ENCODE data around the gene SEMA4D.
A peak's percentile ranks its signal among the peaks of the same experiment; 100 is the strongest.

SEMA4D gene

DNA sequence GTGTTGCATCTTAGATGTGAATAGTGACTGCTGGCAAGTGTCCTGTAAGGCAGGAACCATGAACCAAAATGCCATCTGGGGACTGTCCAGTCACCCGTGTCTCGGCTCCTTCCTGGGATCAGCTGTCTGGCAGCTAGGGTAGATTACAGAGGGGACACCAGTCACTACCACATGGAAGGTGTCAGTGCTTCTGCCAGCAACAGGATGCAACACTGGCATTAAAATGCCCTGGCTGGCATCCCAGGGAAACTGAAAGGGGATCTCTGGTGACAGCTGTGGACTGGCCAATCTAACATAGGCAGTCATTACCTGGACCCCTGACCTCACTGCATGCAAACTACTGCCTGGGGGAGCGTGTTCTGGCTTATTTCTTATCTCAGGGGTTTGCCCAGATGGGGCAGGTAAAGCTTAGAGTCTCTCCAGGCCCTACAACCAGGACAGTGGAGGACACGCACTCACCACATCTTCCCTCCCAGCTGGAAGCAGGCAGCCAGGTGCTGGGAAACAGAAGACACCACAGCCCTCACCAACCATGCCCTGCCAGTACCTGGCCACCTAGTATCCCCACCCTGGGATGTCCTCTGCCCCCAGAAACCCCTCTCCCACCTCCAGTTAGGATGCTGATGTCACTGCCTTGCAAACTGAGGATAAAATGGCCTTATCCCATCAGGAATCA lies 83.8 kb downstream of the SEMA4D start:
- Histone ChIP-seq H3K27me3 (ENCODE audit: control insufficient read depth, insufficient read depth, low read length, poor library complexity, severe bottlenecking) (no peaks in the 10 kb centered on the region), H3K4me3 (ENCODE audit: insufficient read depth, low read depth, low read length) (no peak overlapping the region), H3K27ac (ENCODE audit: insufficient read depth, low read depth, low read length, poor library complexity, severe bottlenecking) (no peak overlapping the region), H3K4me1 (ENCODE audit: control insufficient read depth, insufficient read depth, low read length) (peaks cover 37% of the 10 kb centered on the region), H3K36me3 (ENCODE audit: control insufficient read depth, insufficient read depth, low read length) (peaks cover 4% of the 10 kb centered on the region), H3K9me3 (ENCODE audit: control insufficient read depth, low read length) (peaks cover 4% of the 10 kb centered on the region)
- 92 to 95% methylated on average over 4 of the region's 4 CpGs for WGBS, 2 experiments

DNA sequence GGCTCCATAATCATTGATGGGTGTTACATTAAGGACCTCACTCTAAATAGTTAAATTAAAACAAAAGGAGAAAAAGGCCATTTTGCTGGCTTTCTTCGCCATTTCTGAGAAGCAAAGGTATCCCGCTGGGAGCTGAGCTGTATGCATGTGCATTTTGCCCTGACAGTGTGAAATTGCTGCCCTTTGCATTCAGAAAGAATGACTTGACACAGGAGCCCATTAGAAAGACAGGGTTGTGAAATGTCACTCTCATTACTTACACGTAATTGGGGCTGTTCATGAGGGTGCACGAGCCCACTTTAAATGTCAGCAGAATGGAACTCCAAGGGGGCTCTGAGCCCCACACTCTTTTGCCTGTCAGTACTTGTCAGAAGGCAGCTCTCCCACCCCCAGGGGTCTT lies 85.0 kb downstream of the SEMA4D start:
- peak overlapping the region; percentile 84 for H3K27ac ChIP-seq (ENCODE audit: insufficient read depth, low read depth, low read length, poor library complexity, severe bottlenecking)
- H3K9me3 ChIP-seq (ENCODE audit: control insufficient read depth, low read length), result peaks cover 4% of the 10 kb centered on the region
- H3K27me3 ChIP-seq (ENCODE audit: control insufficient read depth, insufficient read depth, low read length, poor library complexity, severe bottlenecking), result no peaks in the 10 kb centered on the region
- WGBS, 2 experiments, result 4% methylated on average over 4 of the region's 4 CpGs
- no peak overlapping the region for H3K4me3 ChIP-seq (ENCODE audit: insufficient read depth, low read depth, low read length)
- peaks cover 34% of the 10 kb centered on the region for H3K4me1 ChIP-seq (ENCODE audit: control insufficient read depth, insufficient read depth, low read length)
- peaks cover 4% of the 10 kb centered on the region for H3K36me3 ChIP-seq (ENCODE audit: control insufficient read depth, insufficient read depth, low read length)

DNA sequence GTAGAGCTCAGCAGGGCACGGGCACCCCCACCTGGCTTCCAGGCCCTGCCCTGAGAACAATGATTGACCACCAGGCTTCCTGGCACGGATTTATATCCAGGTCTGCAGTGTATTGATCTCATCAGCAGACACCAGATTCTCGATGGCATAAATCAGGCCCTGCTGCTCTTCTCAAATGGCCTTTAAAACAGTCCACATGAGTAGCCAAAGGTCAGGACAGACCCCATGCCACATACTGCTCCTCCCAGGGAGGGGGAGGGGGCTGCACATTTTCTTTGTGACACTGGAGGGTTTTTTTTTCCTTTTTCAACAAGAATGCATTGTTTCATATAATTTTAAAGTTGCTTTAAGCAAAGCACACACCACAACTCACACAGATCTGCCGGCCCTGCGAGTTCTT lies 85.4 kb downstream of the SEMA4D start:
- peaks cover 4% of the 10 kb centered on the region for H3K9me3 ChIP-seq (ENCODE audit: control insufficient read depth, low read length)
- WGBS, 2 experiments, result 37 to 40% methylated on average over 3 to 5 of the region's 5 CpGs
- H3K4me1 ChIP-seq (ENCODE audit: control insufficient read depth, insufficient read depth, low read length), result peaks cover 32% of the 10 kb centered on the region
- no peaks in the 10 kb centered on the region for H3K27me3 ChIP-seq (ENCODE audit: control insufficient read depth, insufficient read depth, low read length, poor library complexity, severe bottlenecking)
- H3K27ac ChIP-seq (ENCODE audit: insufficient read depth, low read depth, low read length, poor library complexity, severe bottlenecking), result peak overlapping the region; percentile 84
- no peak overlapping the region for H3K4me3 ChIP-seq (ENCODE audit: insufficient read depth, low read depth, low read length)
- H3K36me3 ChIP-seq (ENCODE audit: control insufficient read depth, insufficient read depth, low read length), result peaks cover 4% of the 10 kb centered on the region

GRCh38 chr9:89411759-89412158 lies 86.2 kb downstream of the SEMA4D start:
- Histone ChIP-seq H3K4me3 (ENCODE audit: insufficient read depth, low read depth, low read length) (no peak overlapping the region), H3K27ac (ENCODE audit: insufficient read depth, low read depth, low read length, poor library complexity, severe bottlenecking) (peak overlapping the region; percentile 84), H3K9me3 (ENCODE audit: control insufficient read depth, low read length) (peaks cover 4% of the 10 kb centered on the region), H3K36me3 (ENCODE audit: control insufficient read depth, insufficient read depth, low read length) (peaks cover 4% of the 10 kb centered on the region), H3K27me3 (ENCODE audit: control insufficient read depth, insufficient read depth, low read length, poor library complexity, severe bottlenecking) (no peaks in the 10 kb centered on the region), H3K4me1 (ENCODE audit: control insufficient read depth, insufficient read depth, low read length) (peaks cover 32% of the 10 kb centered on the region)
- 87 to 91% methylated on average over 6 of the region's 6 CpGs for WGBS, 2 experiments

DNA sequence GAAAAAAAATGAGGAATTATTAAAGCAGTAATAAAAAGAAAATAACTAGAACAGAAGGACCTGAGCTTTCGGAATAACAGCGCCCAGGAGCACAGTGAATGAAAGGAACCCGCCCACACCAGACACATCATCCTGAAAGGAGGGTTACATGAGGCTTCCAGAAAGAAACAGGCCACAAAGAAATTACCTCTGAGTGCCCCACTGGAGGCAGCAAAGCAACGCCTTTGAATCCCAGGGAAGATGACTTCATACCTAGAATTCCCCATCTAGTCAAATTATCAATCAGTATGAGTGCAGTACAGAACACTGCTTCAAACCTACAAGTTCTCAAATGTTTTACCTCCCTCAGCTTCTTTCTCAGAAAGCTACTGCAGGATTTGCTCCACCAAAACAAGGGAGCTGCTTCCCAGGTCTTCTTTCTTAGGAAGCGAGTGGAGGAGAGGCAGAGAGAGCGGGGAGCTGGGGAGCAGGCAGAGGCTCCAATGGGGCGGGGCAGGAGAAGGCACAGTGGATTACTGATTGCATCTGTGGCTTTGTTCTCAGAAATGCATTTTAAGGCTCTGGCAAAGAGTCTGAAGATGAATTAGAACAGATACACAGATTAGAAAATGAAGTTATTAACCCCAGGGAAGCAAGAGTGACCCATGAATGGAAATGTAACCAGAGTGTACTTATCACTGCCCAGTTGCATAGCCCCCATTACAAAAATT lies 87.1 kb downstream of the SEMA4D start:
- WGBS, 2 experiments, result 88 to 91% methylated on average over 7 of the region's 7 CpGs
- Histone ChIP-seq H3K27me3 (ENCODE audit: control insufficient read depth, insufficient read depth, low read length, poor library complexity, severe bottlenecking) (no peaks in the 10 kb centered on the region), H3K4me1 (ENCODE audit: control insufficient read depth, insufficient read depth, low read length) (peaks cover 32% of the 10 kb centered on the region), H3K9me3 (ENCODE audit: control insufficient read depth, low read length) (peaks cover 4% of the 10 kb centered on the region), H3K27ac (ENCODE audit: insufficient read depth, low read depth, low read length, poor library complexity, severe bottlenecking) (no peak overlapping the region), H3K4me3 (ENCODE audit: insufficient read depth, low read depth, low read length) (no peak overlapping the region), H3K36me3 (ENCODE audit: control insufficient read depth, insufficient read depth, low read length) (peaks cover 4% of the 10 kb centered on the region)

DNA sequence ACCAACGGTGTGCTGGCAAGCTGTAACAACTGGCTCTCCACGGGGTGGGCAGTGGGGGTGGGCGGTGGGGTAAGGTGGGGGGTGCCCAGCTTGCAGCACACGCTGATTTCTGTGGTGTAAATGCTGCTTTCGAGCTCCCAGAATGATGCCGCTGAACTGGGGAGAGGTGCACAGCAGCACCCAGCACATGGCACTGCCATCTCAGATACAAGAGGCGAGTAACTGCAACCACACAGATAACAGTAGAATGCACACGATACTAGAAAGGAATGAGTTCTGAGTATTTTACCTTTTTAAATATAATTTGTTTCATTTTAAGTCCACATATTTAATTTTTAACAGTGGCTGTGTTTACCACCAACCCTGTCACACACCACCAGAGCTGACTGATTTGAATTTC lies 87.9 kb downstream of the SEMA4D start:
- H3K27ac ChIP-seq (ENCODE audit: insufficient read depth, low read depth, low read length, poor library complexity, severe bottlenecking), result no peak overlapping the region
- peaks cover 32% of the 10 kb centered on the region for H3K4me1 ChIP-seq (ENCODE audit: control insufficient read depth, insufficient read depth, low read length)
- no peaks in the 10 kb centered on the region for H3K27me3 ChIP-seq (ENCODE audit: control insufficient read depth, insufficient read depth, low read length, poor library complexity, severe bottlenecking)
- H3K9me3 ChIP-seq (ENCODE audit: control insufficient read depth, low read length), result peaks cover 4% of the 10 kb centered on the region
- 95 to 97% methylated on average over 7 to 8 of the region's 8 CpGs for WGBS, 2 experiments
- H3K36me3 ChIP-seq (ENCODE audit: control insufficient read depth, insufficient read depth, low read length), result peaks cover 4% of the 10 kb centered on the region
- no peak overlapping the region for H3K4me3 ChIP-seq (ENCODE audit: insufficient read depth, low read depth, low read length)

DNA sequence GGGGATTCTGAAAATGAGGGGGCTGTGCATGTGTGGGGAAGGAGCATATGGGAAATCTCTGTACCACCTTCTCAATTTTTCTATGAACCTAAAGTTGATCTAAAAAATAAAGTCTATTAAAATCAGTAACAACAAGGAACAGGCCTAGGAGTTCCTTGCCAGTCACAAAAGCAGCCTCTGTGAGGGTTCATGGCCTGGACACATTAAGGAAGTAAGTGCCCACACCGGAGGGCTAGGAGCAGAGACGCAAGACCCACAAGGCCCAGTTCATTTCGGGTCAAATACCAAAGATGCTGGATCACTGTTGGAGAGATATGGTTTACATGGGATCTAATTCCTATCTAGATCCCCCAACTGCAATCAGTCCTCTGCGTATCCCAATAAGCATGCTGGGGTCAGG lies 88.4 kb downstream of the SEMA4D start:
- no peaks in the 10 kb centered on the region for H3K27me3 ChIP-seq (ENCODE audit: control insufficient read depth, insufficient read depth, low read length, poor library complexity, severe bottlenecking)
- WGBS, 2 experiments, result 94 to 95% methylated on average over 4 of the region's 4 CpGs
- H3K4me3 ChIP-seq (ENCODE audit: insufficient read depth, low read depth, low read length), result no peak overlapping the region
- peaks cover 4% of the 10 kb centered on the region for H3K36me3 ChIP-seq (ENCODE audit: control insufficient read depth, insufficient read depth, low read length)
- H3K9me3 ChIP-seq (ENCODE audit: control insufficient read depth, low read length), result peaks cover 4% of the 10 kb centered on the region
- peaks cover 29% of the 10 kb centered on the region for H3K4me1 ChIP-seq (ENCODE audit: control insufficient read depth, insufficient read depth, low read length)
- no peak overlapping the region for H3K27ac ChIP-seq (ENCODE audit: insufficient read depth, low read depth, low read length, poor library complexity, severe bottlenecking)

GRCh38 chr9:89408628-89409101 lies 89.2 kb downstream of the SEMA4D start:
- 93 to 95% methylated on average over 12 of the region's 12 CpGs for WGBS, 2 experiments
- Histone ChIP-seq H3K27me3 (ENCODE audit: control insufficient read depth, insufficient read depth, low read length, poor library complexity, severe bottlenecking) (no peaks in the 10 kb centered on the region), H3K4me1 (ENCODE audit: control insufficient read depth, insufficient read depth, low read length) (peaks cover 21% of the 10 kb centered on the region), H3K9me3 (ENCODE audit: control insufficient read depth, low read length) (peaks cover 4% of the 10 kb centered on the region), H3K4me3 (ENCODE audit: insufficient read depth, low read depth, low read length) (no peak overlapping the region), H3K27ac (ENCODE audit: insufficient read depth, low read depth, low read length, poor library complexity, severe bottlenecking) (no peak overlapping the region), H3K36me3 (ENCODE audit: control insufficient read depth, insufficient read depth, low read length) (peaks cover 4% of the 10 kb centered on the region)

- Histone ChIP-seq H3K4me1 (ENCODE audit: control insufficient read depth, insufficient read depth, low read length) (peaks cover 6% of the 10 kb centered on the region), H3K9me3 (ENCODE audit: control insufficient read depth, low read length) (peaks cover 4% of the 10 kb centered on the region), H3K36me3 (ENCODE audit: control insufficient read depth, insufficient read depth, low read length) (peaks cover 4% of the 10 kb centered on the region), H3K27ac (ENCODE audit: insufficient read depth, low read depth, low read length, poor library complexity, severe bottlenecking) (no peak overlapping the region), H3K4me3 (ENCODE audit: insufficient read depth, low read depth, low read length) (no peak overlapping the region), H3K27me3 (ENCODE audit: control insufficient read depth, insufficient read depth, low read length, poor library complexity, severe bottlenecking) (no peaks in the 10 kb centered on the region)
- WGBS, 2 experiments, result 95 to 98% methylated on average over 2 of the region's 2 CpGs
These were observed 90.8 kb downstream of the SEMA4D start for GRCh38 chr9:89407070-89407469.

GRCh38 chr9:89405826-89406225 lies 92.1 kb downstream of the SEMA4D start:
- no peaks in the 10 kb centered on the region for H3K36me3 ChIP-seq (ENCODE audit: control insufficient read depth, insufficient read depth, low read length)
- no peaks in the 10 kb centered on the region for H3K4me1 ChIP-seq (ENCODE audit: control insufficient read depth, insufficient read depth, low read length)
- H3K27ac ChIP-seq (ENCODE audit: insufficient read depth, low read depth, low read length, poor library complexity, severe bottlenecking), result no peak overlapping the region
- no peak overlapping the region for H3K4me3 ChIP-seq (ENCODE audit: insufficient read depth, low read depth, low read length)
- no peaks in the 10 kb centered on the region for H3K27me3 ChIP-seq (ENCODE audit: control insufficient read depth, insufficient read depth, low read length, poor library complexity, severe bottlenecking)
- WGBS, 2 experiments, result 92 to 94% methylated on average over 11 of the region's 11 CpGs
- H3K9me3 ChIP-seq (ENCODE audit: control insufficient read depth, low read length), result peaks cover 1% of the 10 kb centered on the region
